K562 (cell line): ENCODE results near the gene VPS11. TPM values are rescaled to one million over a fixed set of nuclear protein-coding genes. Genes with fewer than 3 reads are reported as not detected.

ENCODE experiments used
- ATAC-seq: fragments of 200-7000 bp; cut with Tn5 transposase; 3 replicates; pipeline ENCODE4 v1.9.1; 2020; ENCODE audit warnings: moderate library complexity
- BruUV-seq: library from RNA; stranded (reverse); fragments of 400-500 nt; replicated peaks from 2 replicates; lab custom pipeline; 2021; lab: Mats Ljungman, UMichigan
- CTCF ChIA-PET: fragments of 300-600 bp; formaldehyde crosslinking; extraction: SDS; loops from one replicate; lab custom pipeline; 2021; ENCODE audit warnings: low intra/inter-chr PET ratio; lab: Yijun Ruan, JAX
- POLR2A ChIA-PET: fragments of 300-600, 350-650 bp; sonication (Branson Sonifier 250); formaldehyde crosslinking; extraction: SDS; loops from one replicate; lab custom pipeline; 2021; ENCODE audit warnings: antibody characterized with exemption, inconsistent platforms; lab: Yijun Ruan, JAX
- DNase-seq, 4 experiments: peaks; one replicate each; pipeline versions ENCODE4 v3.0.0 to v3.0.0-alpha.2; 2011 to 2018; ENCODE audit warnings: low spot score in 3 of 4, mixed read lengths in 3 of 4; ENCODE audit errors: extremely low read depth in 1 of 4
- FAIRE-seq: peaks from 2 replicates; lab custom pipeline; 2011; peaks lifted over from hg19 to GRCh38; lab: Jason Lieb, UNC
- H2AFZ ChIP-seq: 2 replicates; pipeline ENCODE4 v1.6.0; 2011; ENCODE audit warnings: low read depth, low read length, control low read depth, inconsistent platforms
- H3K27ac ChIP-seq: fragments of 200-600 bp; 3 replicates; pipeline ENCODE4 v1.8.0; 2011; ENCODE audit warnings: low read depth, mild to moderate bottlenecking, control low read depth, inconsistent platforms, low read length, moderate library complexity, mixed read lengths; ENCODE audit errors: extremely low read depth
- H3K27me3 ChIP-seq, 2 experiments: fragments of 300-600 bp in 1 of 2; 2 replicates in 1 of 2; 3 replicates in 1 of 2; pipeline versions ENCODE4 v1.6.0 to v1.8.0; 2011; ENCODE audit warnings: inconsistent platforms in 2 of 2, low read length in 2 of 2, mild to moderate bottlenecking in 1 of 2, mixed read lengths in 1 of 2, moderate library complexity in 1 of 2; ENCODE audit not compliant: control insufficient read depth in 2 of 2, insufficient read depth in 2 of 2
- H3K36me3 ChIP-seq: fragments of 300-600 bp; 3 replicates; pipeline ENCODE4 v1.8.0; 2011; ENCODE audit warnings: mild to moderate bottlenecking, low read length, inconsistent platforms; ENCODE audit not compliant: control insufficient read depth, insufficient read depth
- H3K4me1 ChIP-seq, 2 experiments: fragments of 200-600 bp in 1 of 2; replicated peaks in 1 of 2; 2 replicates in 1 of 2; 3 replicates in 1 of 2; pipeline versions ENCODE4 v1.5.1 to v1.8.0; 2011; ENCODE audit warnings: inconsistent platforms in 2 of 2, low read length in 2 of 2, mild to moderate bottlenecking in 1 of 2, mixed read lengths in 1 of 2, moderate library complexity in 1 of 2; ENCODE audit not compliant: control insufficient read depth in 2 of 2, insufficient read depth in 2 of 2
- H3K4me2 ChIP-seq: 2 replicates; pipeline ENCODE4 v1.6.1; 2011; ENCODE audit warnings: low read length, control low read depth, inconsistent platforms, mixed read lengths; ENCODE audit not compliant: insufficient read depth
- H3K4me3 ChIP-seq: fragments of 200-600 bp; sonication (generic), shearing (Covaris generic); 2 replicates; pipeline ENCODE4 v1.5.1; 2016; ENCODE audit warnings: control low read depth, inconsistent platforms
- H3K79me2 ChIP-seq: fragments of 200-600 bp; 3 replicates; pipeline ENCODE4 v1.8.0; 2011; ENCODE audit warnings: low read length, inconsistent platforms; ENCODE audit not compliant: control insufficient read depth, insufficient read depth
- H3K9ac ChIP-seq, 2 experiments: 2 replicates each; pipeline versions ENCODE4 v1.6.0 to v1.6.1; 2011; ENCODE audit warnings: low read depth in 2 of 2, low read length in 2 of 2, control low read depth in 1 of 2, inconsistent platforms in 1 of 2, mild to moderate bottlenecking in 1 of 2, mixed read lengths in 1 of 2; ENCODE audit not compliant: insufficient read depth in 1 of 2
- H3K9me1 ChIP-seq: one replicate; pipeline ENCODE4 v1.6.0; 2011; ENCODE audit warnings: inconsistent platforms, mild to moderate bottlenecking, low read length, moderate library complexity; ENCODE audit not compliant: control insufficient read depth, insufficient read depth
- H3K9me3 ChIP-seq: replicated peaks from 2 replicates; pipeline ENCODE4 v1.5.1; 2011; ENCODE audit warnings: low read depth, low read length, inconsistent platforms; ENCODE audit not compliant: control insufficient read depth, insufficient read depth
- H4K20me1 ChIP-seq: replicated peaks from 2 replicates; pipeline ENCODE4 v1.6.1; 2011; ENCODE audit warnings: low read length, inconsistent platforms, mixed read lengths; ENCODE audit not compliant: control insufficient read depth, insufficient read depth
- BRD4 ChIP-seq: fragments of 200-600 bp; sonication (generic); IDR thresholded peaks from 2 replicates; pipeline ENCODE4 v1.6.1; 2017; ENCODE audit warnings: inconsistent platforms
- CBFA2T2 ChIP-seq: fragments of 450-650 bp; conservative IDR thresholded peaks from 2 replicates; pipeline ENCODE4 v1.6.1; 2017; ENCODE audit warnings: mild to moderate bottlenecking
- CXXC5 ChIP-seq: fragments of 250-450 bp; sonication (Bioruptor Pico); IDR thresholded peaks from 2 replicates; pipeline ENCODE4 v1.8.0; 2022; ENCODE audit warnings: inconsistent platforms, mild to moderate bottlenecking, moderate library complexity
- EGR1 ChIP-seq: fragments of 450-650 bp; conservative IDR thresholded peaks from 2 replicates; pipeline ENCODE4 v1.6.1; 2017; ENCODE audit warnings: mild to moderate bottlenecking
- ELF4 ChIP-seq: fragments of 450-650 bp; formaldehyde crosslinking; IDR thresholded peaks from 2 replicates; pipeline ENCODE4 v1.4.0; 2022; ENCODE audit warnings: missing genetic modification characterization
- KHSRP ChIP-seq: fragments of 450-650 bp; IDR thresholded peaks from 2 replicates; pipeline ENCODE4 v1.6.1; 2017
- SIN3A ChIP-seq, 2 experiments: fragments of 150-350 bp in 1 of 2; IDR thresholded peaks; 2 replicates each; pipeline ENCODE4 v1.6.1; 2011 to 2016; ENCODE audit warnings: borderline replicate concordance in 2 of 2, low read depth in 2 of 2, low read length in 2 of 2, mild to moderate bottlenecking in 2 of 2, moderate library complexity in 2 of 2; ENCODE audit not compliant: control insufficient read depth in 1 of 2
- TAF1 ChIP-seq: IDR thresholded peaks from 2 replicates; pipeline ENCODE4 v1.6.1; 2011; ENCODE audit warnings: mild to moderate bottlenecking, low read length, moderate library complexity; ENCODE audit not compliant: insufficient read depth, control insufficient read depth, severe bottlenecking; ENCODE audit errors: extremely low read depth
- ZNF217 ChIP-seq: sonication (generic); formaldehyde crosslinking; IDR thresholded peaks from 2 replicates; pipeline ENCODE4 v1.8.0; 2022; ENCODE audit warnings: mild to moderate bottlenecking, missing genetic modification reagents
- WGBS: fragments of 100-300 bp; shearing (Covaris generic); methylation state at CpG from one replicate; pipeline ENCODE4 v1.1.6; 2016; ENCODE audit warnings: low coverage, mixed read lengths; ENCODE audit not compliant: insufficient coverage; ENCODE audit errors: missing lambda C conversion rate; 5-methylcytosine and 5-hydroxymethylcytosine counted together
- in situ Hi-C: fragments of 300-500 bp; cut with MboI; formaldehyde crosslinking; loops from 4 replicates; pipeline ENCODE4 v1.15.0; 2018; ENCODE audit warnings: inconsistent platforms, mixed read lengths
- intact Hi-C: fragments of 100-400 bp; cut with micrococcal nuclease; formaldehyde crosslinking; loops from 2 replicates; pipeline ENCODE4 v1.14.2; 2022
- polyA plus RNA-seq, 8 experiments: library from polyadenylated mRNA; depleted of rRNA in 4 of 8; stranded (reverse) in 5 of 8; unstranded in 3 of 8; fragments of >200 nt; fragmentation: Nextera tagmentation in 2 of 8; fragmentation: Illumina TruSeq in 1 of 8; extraction: Ambion mirVana in 2 of 8; extraction: Trizol in 1 of 8; gene quantifications; 2 replicates each; pipeline versions ENCODE4 v1.2.1 to v1.2.3, GENCODE V29; 2011 to 2014; ENCODE audit warnings: inconsistent platforms in 1 of 8, missing spikeins in 1 of 8
- total RNA-seq, 7 experiments: library from RNA; depleted of rRNA in 6 of 7; stranded (reverse); fragments of >200 nt in 6 of 7; fragmentation: Illumina TruSeq in 2 of 7; extraction: Trizol in 2 of 7; gene quantifications; 2 replicates each; pipeline versions ENCODE4 v1.2.1 to v1.2.3, GENCODE V29; 2011 to 2021; ENCODE audit warnings: low replicate concordance in 1 of 7
- TF ChIP-seq, protein P1 (sequence below), 2 experiments: fragments of 200-800 bp in 1 of 2; sonication (Bioruptor generic) in 1 of 2; sonication (generic) in 1 of 2; formaldehyde crosslinking in 1 of 2; IDR thresholded peaks in 1 of 2; conservative IDR thresholded peaks in 1 of 2; 2 replicates each; pipeline versions ENCODE4 v1.5.0 to v1.6.1; 2016 to 2020; ENCODE audit warnings: missing compliant biosample characterization in 1 of 2, missing genetic modification characterization in 1 of 2, missing genetic modification reagents in 1 of 2

Gene VPS11
- total and polyA plus RNA-seq, 9 of the 15 experiments (the other 6 are each of a cell fraction or from before 2014, with no cell fraction given), result 14.1 to 35.5 (median 27.5) TPM

GRCh38 chr11:119018074-119018938, 49.3 kb upstream of the VPS11 start, which contains the start of the genes RPS25 and TRAPPC4:
RPS25 (minus strand) TSS chr11:119018343; CDS start chr11:119018284, 59 bp downstream.
TRAPPC4 (plus strand) TSS chr11:119018766; CDS start chr11:119018796, 30 bp downstream.
- no TSS peak for BruUV-seq
- ChIA-PET CTCF (no interaction called here), POLR2A (interaction anchor here (0.6 to 1.5 kb wide), 12 partner anchors 9 to 228 kb away, joined by 3 to 9 read pairs (median 4); partner anchors contain the start of genes C2CD2L, CENATAC and DPAGT1)
- Histone ChIP-seq H3K36me3 (peaks cover 80% of the 10 kb centered on the region), H3K9ac (peak within 1 kb of the TSS; percentile 95 to 100), H3K9me3 (no peaks in the 10 kb centered on the region; the same call in 1 of the 2 replicates), H3K27me3 (no peaks in the 10 kb centered on the region), H3K4me3 (peak within 1 kb of the TSS; percentile 99), H3K9me1 (no peaks in the 10 kb centered on the region), H2AFZ (peak within 1 kb of the TSS; percentile 97), H3K79me2 (peaks cover 66% of the 10 kb centered on the region), H4K20me1 (0 out of 2 replicates have a peak, but pooled peaks cover 3% of the 10 kb centered on the region), H3K4me1 (peaks cover 9 to 12% of the 10 kb centered on the region in 2 experiments; a peak in 4 of 5 replicates), H3K4me2 (peak within 1 kb of the TSS; percentile 98), H3K27ac (peak within 1 kb of the TSS; percentile 97)
- intact Hi-C loops, result loop anchor here (1.0 to 5.0 kb wide), 5 partner anchors 12 to 84 kb away; partner anchors contain the start of genes CENATAC, DPAGT1, HYOU1 and SLC37A4
- under 1% methylated on average over 59 of the region's 63 CpGs for WGBS
- peak; percentile 91 for ATAC-seq
- in situ Hi-C loops, result no loop called here
- peak; percentile 84 to 97 (median 86) for DNase-seq
- FAIRE-seq, result peak; percentile 93
- TF ChIP-seq TAF1 (peak; percentile 94), SIN3A (IDR thresholded peaks at IDR 0.05; ENCODE audit: borderline replicate concordance in 2 of 2, control insufficient read depth in 1 of 2, low read depth in 2 of 2, low read length in 2 of 2) (peak in 1 of 2 experiments; percentile 74; a peak in 2 of 4 replicates), KHSRP (no peak), ZNF217 (CRISPR knock-in tag) (no peak), CBFA2T2 (no peak), BRD4 (no peak), CXXC5 (CRISPR knock-in tag) (peak; percentile 89), ELF4 (CRISPR knock-in tag) (no peak), EGR1 (peak; percentile 71)
- TF ChIP-seq, protein P1, sequence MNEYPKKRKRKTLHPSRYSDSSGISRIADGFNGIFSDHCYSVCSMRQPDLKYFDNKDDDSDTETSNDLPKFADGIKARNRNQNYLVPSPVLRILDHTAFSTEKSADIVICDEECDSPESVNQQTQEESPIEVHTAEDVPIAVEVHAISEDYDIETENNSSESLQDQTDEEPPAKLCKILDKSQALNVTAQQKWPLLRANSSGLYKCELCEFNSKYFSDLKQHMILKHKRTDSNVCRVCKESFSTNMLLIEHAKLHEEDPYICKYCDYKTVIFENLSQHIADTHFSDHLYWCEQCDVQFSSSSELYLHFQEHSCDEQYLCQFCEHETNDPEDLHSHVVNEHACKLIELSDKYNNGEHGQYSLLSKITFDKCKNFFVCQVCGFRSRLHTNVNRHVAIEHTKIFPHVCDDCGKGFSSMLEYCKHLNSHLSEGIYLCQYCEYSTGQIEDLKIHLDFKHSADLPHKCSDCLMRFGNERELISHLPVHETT (CRISPR knock-in tag; conservative IDR thresholded peaks at IDR 0.05 in 1 of 2, IDR thresholded peaks at IDR 0.05 in 1 of 2), result peak in 1 of 2 experiments; percentile 88; a peak in 2 of 4 replicates
